AML-193 (cell line): ENCODE data around the gene C4orf50.
A peak's percentile ranks its signal among the peaks of the same experiment; 100 is the strongest.

ENCODE experiments used
- DNase-seq, 2 experiments: peaks; one replicate each; lab custom pipeline; 2025; lab: John Stamatoyannopoulos, UW

Gene C4orf50

DNA sequence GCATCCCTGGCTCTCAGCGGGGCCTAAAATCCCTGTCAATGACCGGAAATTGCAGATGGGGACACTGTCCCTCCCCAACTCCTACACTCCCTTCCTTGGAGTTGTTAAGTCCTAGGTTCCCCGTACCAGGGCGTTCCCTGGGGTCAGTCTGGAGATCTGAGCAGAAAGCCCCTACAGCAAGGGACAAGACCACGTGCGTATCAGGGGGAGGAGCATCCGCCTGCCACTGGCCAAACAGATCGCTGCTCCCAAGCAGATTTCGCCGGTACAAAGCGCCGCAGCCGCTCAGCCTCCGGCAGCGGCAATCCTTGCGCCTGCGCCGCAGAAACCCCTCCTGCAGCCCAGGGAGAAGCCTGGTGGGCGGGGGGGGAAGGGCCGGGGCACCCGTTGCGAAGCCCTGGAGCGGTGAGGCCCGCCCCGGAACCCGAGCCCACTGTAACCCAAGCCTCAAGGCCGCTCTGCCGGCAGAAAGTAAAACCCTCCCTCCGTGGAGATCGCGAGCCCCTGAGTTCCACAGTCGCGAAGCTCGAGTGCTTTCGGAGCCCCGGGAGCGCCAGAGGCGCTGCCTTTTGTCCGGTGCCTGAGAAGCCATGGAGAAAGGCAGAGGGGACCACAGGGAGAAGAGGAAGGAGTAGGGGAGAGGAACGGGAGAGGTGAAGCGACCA, 128.0 kb downstream of the C4orf50 start:
- DNase-seq: no peak

DNA sequence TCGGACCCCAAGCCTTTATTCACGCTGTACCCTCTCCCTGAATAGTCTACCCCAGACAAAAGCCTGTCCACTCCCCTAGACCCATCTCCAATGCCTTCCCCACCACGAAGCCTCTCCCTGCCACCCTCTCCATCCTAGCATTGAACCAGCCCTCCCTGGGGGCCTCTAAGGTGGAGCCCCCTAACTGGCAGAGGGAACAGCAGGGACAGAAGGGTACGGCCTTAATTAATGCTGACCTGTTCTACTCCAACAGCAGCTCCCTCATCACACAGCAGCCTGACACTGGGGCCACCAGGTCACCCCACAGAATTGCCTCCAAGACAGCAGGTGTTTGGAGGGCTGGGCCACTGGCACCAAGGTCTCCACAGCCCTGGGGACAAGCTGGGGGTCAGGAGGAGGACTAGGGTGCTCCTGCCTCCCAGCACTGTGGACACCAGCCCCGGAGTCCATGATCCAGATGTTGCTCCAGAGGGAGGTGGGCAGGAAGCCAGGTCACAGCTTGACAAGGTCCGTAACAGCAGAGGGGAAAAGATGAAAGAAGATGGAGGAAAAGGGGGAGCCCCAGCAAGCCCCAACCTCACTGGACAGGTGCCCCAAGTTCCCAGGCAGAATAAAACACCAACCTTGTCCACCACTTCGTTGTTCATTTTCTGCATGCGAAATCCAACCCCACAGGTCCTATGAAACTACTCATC, 129.1 kb downstream of the C4orf50 start:
- DNase-seq: no peak

DNA sequence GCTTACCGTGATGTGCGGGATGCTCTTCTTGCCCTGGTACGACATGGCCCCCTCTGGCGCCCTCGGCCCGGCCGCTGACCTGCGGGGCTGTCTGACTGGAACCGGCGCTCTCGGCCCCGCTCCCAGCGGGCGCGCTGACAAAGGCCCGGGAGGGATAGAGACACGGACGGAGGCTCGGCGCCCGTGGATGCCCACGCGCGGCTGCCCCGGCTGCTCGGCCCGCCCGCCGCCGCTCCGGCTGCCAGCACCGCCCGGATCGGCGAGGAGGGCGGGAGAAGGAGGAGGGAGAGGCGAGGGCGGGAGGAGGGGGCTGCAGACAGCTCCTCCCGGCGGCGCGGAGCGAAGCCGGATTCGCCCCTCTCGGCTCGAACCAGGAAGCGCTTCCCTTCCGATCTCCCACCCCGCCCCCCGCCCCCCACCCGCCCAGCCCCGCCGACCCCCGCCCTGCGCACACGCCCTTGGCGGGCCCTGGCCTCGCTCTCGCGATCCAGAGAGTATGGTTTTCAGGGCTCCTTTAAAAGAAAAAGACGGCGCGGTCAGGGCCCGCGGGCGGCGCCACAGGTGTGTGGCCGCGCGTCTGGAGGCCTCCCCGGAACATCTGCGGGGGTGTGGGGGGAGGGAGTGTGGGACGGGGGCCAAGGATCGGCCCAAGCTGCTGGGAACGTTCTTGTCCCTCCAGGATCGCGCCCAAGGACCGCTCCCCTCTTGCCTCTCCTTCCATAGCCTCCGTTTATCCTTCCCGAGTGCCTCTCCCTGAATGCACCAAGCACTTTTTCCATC, 129.8 kb downstream of the C4orf50 start:
- DNase-seq: no peak

- no peak for DNase-seq
Measured at GRCh38 chr4:5887361-5888221, 130.6 kb downstream of the C4orf50 start.

- no peak for DNase-seq
Measured at GRCh38 chr4:5887011-5887360, 131.2 kb downstream of the C4orf50 start.

DNA sequence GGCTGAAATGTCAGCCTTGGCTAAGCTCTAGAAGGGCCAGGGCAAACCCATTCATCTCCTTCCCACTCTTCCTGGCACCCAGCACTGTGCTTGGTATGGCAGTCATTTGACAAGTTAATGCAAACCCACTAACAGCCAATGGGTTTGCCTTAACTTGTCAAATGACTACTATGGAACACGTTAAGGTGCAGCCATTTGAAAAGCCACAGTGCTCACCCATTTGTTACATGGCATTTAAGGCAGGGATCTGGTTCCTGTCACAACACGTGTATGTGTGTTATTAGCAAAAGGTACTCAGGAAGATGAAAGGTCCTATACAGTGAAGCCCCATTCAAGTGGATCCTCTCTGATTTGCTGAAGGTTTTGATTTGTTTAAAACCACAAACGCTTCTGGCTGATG, 132.5 kb downstream of the C4orf50 start:
- no peak for DNase-seq

DNA sequence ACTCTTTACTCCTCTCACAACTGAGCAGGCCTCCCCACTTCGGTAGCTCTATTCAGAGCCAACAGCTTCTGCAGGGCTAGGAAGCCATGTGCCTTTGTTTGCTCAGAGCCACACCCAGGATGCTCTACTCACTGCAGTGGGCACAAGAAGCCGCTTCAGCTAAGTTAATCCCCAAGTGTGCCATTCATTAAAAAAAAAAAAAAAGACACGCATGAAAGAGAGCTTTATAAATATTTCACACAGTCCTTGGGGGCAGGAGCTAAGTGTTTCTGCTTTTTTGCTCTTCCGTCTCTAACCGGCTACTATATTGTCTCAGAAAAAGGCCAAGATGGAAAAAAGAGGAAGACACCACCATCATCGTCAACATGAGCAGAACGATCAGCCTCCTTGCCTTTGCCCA, 133.4 kb downstream of the C4orf50 start:
- no peak for DNase-seq

DNA sequence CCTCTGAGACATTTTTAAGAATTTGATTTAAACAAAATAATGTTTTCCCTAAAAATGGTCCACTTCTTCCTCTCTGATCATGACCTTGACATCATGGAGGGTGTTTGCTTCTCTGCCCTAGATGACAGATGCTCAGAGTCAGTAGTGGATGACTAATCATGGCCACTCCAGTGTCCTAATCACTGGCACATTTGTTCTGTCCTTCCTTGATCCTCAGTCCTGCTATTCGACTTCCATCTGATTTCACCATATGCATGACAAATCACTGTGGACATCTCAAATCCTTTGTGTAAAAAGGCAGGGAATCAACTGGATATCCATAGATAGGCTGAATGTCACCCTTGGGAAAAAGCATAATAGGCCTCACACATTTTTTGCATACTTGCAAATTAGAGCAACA, 134.3 kb downstream of the C4orf50 start:
- no peak for DNase-seq

DNA sequence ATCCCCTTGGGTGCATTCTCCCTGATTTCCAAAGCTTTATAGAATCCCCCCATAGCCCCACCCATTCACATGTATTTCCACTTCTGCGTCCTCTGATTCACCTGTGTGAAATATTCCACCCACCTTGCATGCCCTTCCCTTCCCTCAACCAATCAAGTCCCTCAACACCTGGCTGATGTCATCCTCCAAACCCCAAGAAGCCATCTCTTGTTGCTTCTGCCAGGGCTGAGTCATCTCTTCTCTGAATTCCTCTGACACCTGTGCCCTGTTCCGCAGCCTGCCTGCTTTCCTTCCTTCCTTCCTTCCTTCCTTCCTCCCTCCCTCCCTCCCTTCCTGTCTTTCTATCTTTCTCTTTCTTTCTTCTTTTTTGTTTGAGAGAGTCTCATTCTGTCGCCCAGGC, 135.3 kb downstream of the C4orf50 start:
- no peak for DNase-seq

GRCh38 chr4:5881340-5881739, 136.9 kb downstream of the C4orf50 start:
- no peak for DNase-seq

DNA sequence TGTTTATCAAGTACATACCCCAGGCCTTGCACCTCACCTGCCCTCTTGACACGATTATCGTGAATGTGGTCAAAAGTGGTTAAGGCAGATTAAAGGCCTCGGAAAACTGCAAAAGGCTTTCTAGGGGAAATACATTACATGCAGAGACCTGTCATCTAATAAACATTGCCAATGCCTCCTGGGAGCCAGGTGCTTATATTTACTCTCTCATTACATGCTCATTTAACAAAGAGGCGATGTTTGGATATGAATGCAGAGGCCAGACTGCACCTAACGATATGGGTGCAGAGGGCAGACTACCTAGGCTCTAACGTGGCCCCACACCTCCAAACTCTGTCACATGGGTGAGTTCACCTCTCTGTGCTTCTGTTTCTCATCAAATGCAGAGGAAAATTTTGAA, 139.9 kb downstream of the C4orf50 start:
- no peak for DNase-seq

DNA sequence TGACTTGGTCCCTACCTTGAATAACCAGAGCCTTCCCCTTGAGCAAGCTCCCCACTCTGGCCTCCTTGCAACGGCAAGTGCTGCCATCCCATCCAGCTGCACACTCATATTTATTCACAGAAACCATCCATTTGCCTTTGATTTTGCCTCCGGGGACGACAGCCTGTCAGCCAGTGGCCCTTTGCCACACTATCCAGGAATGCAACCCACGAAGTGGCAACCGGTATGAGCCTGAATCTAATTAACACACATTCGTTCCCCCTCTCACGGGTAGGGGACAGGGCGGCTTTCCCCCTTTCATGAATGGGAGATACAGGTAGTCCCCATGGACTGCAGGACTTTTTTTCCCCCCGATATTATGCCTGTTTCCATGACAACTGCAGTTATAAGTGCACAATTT, 140.8 kb downstream of the C4orf50 start:
- no peak for DNase-seq

DNA sequence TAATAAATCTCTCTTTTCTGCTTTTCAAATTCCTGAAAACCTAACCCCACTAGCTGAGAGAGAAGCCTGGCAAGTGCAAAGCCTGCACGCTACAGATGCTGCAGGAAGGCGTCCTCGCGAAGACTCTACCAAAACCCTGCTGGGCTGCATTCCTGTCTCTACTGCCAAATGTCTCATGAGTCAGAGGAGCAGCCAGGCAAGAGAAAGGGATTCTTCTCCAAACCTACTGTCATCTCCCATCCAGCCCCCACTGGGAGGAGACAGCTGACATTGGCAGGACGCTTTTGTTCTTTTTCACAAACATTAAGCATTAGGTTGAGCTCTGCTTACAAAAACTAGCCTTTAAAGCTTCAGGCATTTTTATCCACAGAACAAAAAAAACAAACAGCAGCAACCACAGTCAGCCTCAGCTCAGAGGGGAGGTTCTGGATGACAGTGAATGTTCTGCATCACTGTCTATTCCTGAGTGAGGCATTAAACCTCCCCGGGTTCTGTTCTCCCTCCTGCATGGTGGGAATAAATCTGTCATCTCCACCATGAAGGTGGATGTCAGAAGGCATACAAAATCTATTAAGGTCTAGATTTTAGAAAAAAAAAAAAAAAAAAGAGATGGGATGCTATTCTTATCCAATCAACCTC, 143.3 kb downstream of the C4orf50 start:
- no peak for DNase-seq

DNA sequence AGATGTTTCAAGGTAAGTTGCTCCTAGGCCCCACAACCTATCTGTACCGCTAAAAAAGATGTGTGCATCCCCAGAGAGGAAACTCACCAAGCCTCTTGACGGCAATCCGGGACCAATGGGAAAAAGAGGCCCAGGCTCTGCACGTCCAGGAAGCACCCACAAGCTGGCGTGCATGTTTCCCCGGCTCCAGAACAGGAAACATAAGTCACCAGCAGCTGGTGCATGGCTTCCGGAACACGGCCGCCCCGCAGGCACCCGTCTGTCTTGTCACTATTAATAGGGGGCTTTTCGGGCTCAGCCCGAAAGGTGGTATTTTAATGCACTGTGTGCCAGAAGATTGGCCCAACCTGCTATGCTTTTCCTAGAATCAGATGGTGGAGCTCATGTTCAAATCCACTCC, 147.5 kb downstream of the C4orf50 start:
- no peak for DNase-seq

DNA sequence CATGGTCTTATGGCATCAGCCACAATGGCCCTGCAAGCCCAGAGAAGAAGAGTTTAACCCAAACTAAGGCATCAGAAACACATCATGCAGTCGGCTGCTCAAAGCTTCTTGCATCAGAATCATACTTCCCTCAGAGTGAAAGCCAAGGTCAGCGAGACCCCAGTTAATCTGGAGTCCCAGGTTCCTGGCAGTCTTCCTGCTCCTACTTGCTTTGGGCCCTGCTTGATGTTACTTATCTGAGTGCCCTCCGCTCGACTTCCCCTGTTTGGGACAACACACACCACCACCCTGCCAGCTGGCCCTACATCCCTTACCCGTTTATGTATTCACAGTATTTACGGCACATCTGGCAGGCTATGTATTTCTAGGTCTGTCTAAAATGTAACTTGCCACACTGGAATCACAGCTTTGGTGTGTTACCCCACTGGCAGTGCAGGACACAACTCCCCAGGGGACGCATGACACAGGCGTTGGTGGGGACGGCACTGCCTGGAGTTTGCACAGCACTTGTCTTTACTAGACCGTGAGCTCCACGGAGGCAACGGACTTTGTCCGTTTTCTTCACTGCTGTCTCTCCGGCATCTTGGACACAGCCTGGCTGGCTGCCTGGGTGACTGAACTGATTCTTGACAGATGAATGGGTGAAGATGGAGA, 148.1 kb downstream of the C4orf50 start:
- no peak for DNase-seq

DNA sequence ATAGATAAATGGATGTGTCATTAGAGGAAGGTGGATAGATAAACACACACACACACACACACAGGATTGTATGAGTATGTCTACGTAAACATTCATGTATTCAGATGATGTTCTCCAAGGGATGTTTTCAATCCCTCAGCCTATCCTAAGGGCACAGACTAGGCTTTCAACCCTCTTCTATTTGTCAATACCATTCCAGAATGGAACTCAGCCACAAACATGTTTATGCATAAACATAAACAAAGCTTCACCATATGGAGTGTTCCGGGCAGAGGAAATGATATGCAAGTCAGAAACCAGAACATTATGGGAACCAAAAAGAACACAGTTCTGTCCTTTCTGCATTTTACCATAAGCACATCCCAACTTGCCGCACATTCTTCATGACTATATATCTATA, 150.4 kb downstream of the C4orf50 start:
- DNase-seq: no peak

DNA sequence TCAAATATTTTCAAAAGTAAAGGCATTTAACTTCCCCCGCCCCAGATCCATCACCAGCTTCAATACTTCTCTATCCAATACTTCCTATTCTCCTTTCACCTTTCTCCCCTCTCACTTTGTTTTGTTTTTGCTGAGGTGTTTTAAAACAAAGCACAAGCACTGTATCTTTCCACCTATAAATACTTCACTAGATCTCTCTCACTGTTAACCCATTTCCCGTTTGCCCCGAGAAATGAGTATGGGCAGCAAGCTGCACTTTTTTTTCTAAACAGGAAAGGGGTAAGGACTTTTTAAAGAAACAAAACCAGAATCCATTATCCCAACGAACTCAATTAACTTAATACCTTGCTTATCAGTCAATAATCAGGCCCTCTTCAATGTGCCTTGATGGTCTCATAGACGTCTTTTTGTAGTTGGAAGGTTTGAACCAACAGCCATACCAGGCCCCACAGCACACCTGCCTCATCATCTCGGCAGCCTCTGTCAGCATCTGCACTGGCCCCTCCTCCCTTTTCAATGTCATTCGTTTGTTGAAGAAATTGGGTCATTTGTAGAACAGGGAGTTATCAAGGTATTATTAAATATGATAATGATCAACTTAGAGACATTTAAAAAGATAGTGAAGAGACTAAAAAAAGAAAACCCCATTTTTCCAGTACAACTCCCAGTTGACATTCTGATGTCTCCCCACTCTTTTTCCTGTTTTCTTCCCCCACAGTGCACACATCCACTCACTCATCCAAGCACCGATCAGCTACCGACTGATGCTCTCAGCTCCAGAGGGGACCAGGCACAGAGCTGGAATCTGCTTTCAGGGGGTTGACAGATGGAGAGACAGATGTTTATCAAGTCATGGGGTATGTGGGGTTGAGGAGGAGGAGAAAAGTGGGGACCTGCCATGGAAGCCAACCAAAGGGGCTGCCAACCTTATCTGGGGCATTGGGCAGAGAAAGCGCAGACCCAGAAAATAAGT, 151.1 kb downstream of the C4orf50 start:
- no peak for DNase-seq

DNA sequence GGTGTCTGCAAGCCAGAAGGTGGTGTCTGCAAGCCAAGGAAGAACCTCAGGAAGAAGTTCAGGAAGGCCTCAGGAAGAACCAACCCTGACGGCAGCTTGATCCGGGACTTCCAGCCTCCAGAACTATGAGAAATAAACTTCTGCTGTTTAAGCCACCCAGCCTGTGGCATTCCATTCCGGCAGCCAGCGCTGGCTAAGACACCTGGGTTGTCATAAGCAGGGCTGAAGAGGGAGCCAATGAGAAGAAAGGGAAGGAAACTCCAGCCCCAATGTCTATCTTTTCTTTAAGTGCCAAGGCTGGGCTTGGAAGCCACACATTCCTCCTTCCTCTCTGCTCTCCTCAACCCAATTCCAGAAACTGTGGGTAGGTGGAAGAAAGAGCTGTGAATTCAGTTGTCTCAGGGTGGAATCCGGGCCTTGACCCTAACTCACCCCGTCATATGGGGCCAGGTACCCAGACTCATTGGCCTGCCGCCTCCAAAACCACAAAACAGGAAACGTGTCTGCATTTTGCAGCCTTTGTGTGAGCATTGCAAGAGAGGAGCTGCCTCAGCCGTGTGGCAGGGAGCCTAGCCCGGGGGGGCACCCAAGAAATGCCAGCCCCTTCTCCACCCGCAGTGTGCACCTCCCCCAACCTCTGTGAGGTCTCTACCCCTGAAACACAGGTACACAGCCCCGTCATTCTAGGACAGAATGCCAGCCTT, 152.2 kb downstream of the C4orf50 start:
- DNase-seq: peak; percentile 3 to 5

DNA sequence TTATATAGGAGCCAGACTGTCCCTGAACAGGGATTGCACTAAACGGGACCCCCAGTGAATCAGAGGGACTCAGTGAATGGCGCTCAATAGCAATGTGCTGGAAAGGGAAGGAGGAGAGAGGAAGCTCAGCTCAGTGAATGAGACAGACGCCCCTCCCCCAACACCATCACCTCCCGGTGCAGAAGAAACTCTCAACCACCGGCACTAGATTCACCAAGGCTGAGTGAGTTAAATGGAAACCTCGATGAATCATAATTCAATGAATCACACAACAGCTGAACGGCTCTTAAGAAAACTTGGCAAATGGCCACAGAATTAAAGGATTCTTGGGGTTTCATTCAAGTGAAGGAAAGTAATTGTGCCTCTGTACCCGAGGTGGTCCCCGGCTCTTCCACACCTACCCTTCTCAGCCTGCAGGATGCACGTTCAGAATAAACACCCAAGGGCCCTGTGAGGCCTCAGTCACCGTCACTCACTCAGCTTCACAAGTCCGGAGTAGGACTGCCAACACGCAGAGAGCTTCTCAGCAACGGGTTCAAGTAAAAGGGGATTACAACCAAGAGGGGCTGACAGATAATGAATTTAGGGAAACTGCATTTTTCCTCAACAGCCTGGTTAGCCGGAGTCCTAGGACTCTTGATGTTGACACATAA, 154.6 kb downstream of the C4orf50 start:
- DNase-seq: no peak
